ENCODE measurements around the gene PKP2. TPM values are rescaled to one million over a fixed set of nuclear protein-coding genes. Genes with fewer than 3 reads are reported as not detected.

The PKP2 gene
- total and polyA plus RNA-seq, 4 donors = 0.91 to 10.4 (median 3.8) TPM

DNA sequence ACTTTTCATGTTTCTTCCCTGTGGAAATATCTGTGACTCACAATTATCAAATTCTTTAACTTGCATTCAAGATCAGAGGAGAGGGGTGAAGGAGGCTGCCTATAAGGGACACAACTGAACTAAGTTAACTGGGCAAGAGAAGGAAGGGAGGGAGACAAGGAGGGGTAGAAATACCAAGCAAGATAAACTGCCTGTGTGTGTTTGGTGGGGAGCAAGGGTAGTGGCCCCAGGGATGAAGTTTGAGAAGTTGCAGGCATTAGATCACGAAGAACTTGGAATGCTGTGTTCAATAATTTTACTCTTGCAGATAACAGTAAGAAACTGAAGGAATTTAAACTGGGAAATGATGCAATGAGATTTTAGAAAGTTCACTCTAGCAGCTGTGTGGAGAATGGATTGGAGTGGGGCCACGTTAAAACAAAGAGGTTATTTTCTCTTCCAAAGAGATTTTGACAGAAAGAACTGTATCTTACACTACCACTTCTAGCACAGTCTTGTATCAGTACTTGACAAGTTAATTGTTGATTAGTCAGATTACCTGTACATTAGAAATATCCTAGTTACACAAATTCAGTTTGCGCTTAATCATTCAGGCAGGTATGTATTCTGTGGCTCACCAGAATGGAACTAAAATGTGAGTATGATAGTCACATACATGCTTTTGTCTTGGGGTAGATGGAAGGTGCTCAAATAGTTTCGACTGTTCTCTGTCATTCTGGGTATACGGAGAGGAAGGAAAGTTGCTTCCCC lies 7.4 kb downstream of the PKP2 start:
- 63 to 83% methylated on average over 5 of the region's 5 CpGs for WGBS, 2 donors
- DNase-seq = peak in 2 of 3 donors; percentile 42 to 43
- Histone ChIP-seq H3K27ac (ENCODE audit: low read depth in 1 of 2, low read length in 1 of 2) (peak overlapping the region in 1 of 2 donors; percentile 51), H3K27me3 (ENCODE audit: control insufficient read depth in 3 of 3, insufficient read depth in 3 of 3, low read length in 2 of 3) (peaks cover 0 to 29% (median 0%) of the 10 kb centered on the region in 3 donors), H3K4me3 (no peak overlapping the region), H3K4me1 (ENCODE audit: control insufficient read depth in 5 of 5, insufficient read depth in 5 of 5, low read length in 5 of 5) (peaks cover 0 to 14% (median 9%) of the 10 kb centered on the region in 5 donors), H3K36me3 (ENCODE audit: control insufficient read depth in 4 of 4, insufficient read depth in 4 of 4, low read length in 4 of 4) (no peaks in the 10 kb centered on the region), H3K9me3 (ENCODE audit: control insufficient read depth in 4 of 4, insufficient read depth in 3 of 4, low read length in 3 of 4) (no peaks in the 10 kb centered on the region), H3K9ac (ENCODE audit: insufficient read depth in 1 of 2, low read length in 2 of 2) (no peak overlapping the region)
- TF ChIP-seq, protein P1, sequence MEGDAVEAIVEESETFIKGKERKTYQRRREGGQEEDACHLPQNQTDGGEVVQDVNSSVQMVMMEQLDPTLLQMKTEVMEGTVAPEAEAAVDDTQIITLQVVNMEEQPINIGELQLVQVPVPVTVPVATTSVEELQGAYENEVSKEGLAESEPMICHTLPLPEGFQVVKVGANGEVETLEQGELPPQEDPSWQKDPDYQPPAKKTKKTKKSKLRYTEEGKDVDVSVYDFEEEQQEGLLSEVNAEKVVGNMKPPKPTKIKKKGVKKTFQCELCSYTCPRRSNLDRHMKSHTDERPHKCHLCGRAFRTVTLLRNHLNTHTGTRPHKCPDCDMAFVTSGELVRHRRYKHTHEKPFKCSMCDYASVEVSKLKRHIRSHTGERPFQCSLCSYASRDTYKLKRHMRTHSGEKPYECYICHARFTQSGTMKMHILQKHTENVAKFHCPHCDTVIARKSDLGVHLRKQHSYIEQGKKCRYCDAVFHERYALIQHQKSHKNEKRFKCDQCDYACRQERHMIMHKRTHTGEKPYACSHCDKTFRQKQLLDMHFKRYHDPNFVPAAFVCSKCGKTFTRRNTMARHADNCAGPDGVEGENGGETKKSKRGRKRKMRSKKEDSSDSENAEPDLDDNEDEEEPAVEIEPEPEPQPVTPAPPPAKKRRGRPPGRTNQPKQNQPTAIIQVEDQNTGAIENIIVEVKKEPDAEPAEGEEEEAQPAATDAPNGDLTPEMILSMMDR (IDR thresholded peaks at IDR 0.05; ENCODE audit: control extremely low read depth, extremely low read depth) = no peak
- no peak for ATAC-seq (ENCODE audit: insufficient read depth, low FRiP score)

DNA sequence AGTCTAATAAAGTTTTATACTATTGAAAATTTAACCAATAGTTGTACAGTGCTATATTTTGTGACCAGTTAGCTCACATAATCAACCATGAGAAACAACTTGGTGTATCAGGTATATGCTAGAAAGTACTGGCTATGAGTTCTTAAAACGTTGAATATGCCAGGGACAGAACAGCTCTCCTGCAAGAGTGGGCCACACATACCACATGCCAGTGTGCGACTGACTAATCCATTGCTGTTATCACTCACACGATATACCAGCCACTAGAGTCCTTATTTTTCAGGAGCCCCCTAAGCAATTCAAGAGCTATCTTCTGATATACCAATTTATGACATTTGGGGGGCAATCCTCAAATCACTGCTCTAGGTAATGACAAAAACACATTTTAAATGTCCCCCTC lies 9.5 kb downstream of the PKP2 start:
- no peak overlapping the region for H3K4me3 ChIP-seq

DNA sequence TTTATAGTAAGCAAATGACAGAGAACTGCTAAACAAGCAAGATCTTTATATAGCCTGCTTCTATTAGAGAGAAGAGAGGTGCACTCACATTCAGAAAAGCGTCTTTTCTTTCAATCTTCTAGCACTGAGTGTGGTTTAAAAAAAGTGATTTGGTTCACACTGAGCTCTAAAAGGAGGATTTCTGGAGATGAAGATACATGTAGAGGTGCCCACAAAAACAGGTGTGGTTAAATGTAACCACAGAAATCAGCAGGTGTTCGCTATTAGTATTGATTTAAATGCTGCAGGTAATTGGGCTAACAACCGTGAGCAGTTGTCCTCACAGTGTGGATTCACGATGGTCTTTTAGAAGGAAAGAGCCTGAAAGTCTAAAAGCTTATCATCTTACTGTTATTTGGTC lies 10.7 kb downstream of the PKP2 start:
- H3K27ac ChIP-seq (ENCODE audit: low read depth in 1 of 2, low read length in 1 of 2) = peak overlapping the region in 1 of 2 donors; percentile 33
- H3K9me3 ChIP-seq (ENCODE audit: control insufficient read depth in 4 of 4, insufficient read depth in 3 of 4, low read length in 3 of 4) = no peaks in the 10 kb centered on the region
- H3K27me3 ChIP-seq (ENCODE audit: control insufficient read depth in 3 of 3, insufficient read depth in 3 of 3, low read length in 2 of 3) = peaks cover 0 to 31% (median 0%) of the 10 kb centered on the region in 3 donors
- H3K36me3 ChIP-seq (ENCODE audit: control insufficient read depth in 4 of 4, insufficient read depth in 4 of 4, low read length in 4 of 4) = no peaks in the 10 kb centered on the region
- no peak overlapping the region for H3K4me3 ChIP-seq
- WGBS, 2 donors = 83 to 86% methylated on average over 4 of the region's 4 CpGs
- peaks cover 0 to 14% (median 4%) of the 10 kb centered on the region in 5 donors for H3K4me1 ChIP-seq (ENCODE audit: control insufficient read depth in 5 of 5, insufficient read depth in 5 of 5, low read length in 5 of 5)
- no peak for ATAC-seq (ENCODE audit: insufficient read depth, low FRiP score)
- TF ChIP-seq, protein P1 (IDR thresholded peaks at IDR 0.05; ENCODE audit: control extremely low read depth, extremely low read depth) = no peak
- no peak for DNase-seq
- no peak overlapping the region for H3K9ac ChIP-seq (ENCODE audit: insufficient read depth in 1 of 2, low read length in 2 of 2)

More for the DNA sequence above, 9.5 kb downstream of the PKP2 start:
- peaks cover 0 to 14% (median 4%) of the 10 kb centered on the region in 5 donors for H3K4me1 ChIP-seq (ENCODE audit: control insufficient read depth in 5 of 5, insufficient read depth in 5 of 5, low read length in 5 of 5)
- H3K9me3 ChIP-seq (ENCODE audit: control insufficient read depth in 4 of 4, insufficient read depth in 3 of 4, low read length in 3 of 4) = no peaks in the 10 kb centered on the region
- H3K36me3 ChIP-seq (ENCODE audit: control insufficient read depth in 4 of 4, insufficient read depth in 4 of 4, low read length in 4 of 4) = no peaks in the 10 kb centered on the region
- 89 to 91% methylated on average over 3 of the region's 3 CpGs for WGBS, 2 donors
- peaks cover 0 to 38% (median 0%) of the 10 kb centered on the region in 3 donors for H3K27me3 ChIP-seq (ENCODE audit: control insufficient read depth in 3 of 3, insufficient read depth in 3 of 3, low read length in 2 of 3)
- DNase-seq (no peak), ATAC-seq (ENCODE audit: insufficient read depth, low FRiP score) (no peak)
- TF ChIP-seq, protein P1 (IDR thresholded peaks at IDR 0.05; ENCODE audit: control extremely low read depth, extremely low read depth) = no peak
- no peak overlapping the region for H3K9ac ChIP-seq (ENCODE audit: insufficient read depth in 1 of 2, low read length in 2 of 2)
- H3K27ac ChIP-seq (ENCODE audit: low read depth in 1 of 2, low read length in 1 of 2) = peak overlapping the region in 1 of 2 donors; percentile 71
